HepG2 (cell line): ENCODE results near the gene KCNE4. TPM values are rescaled to one million over a fixed set of nuclear protein-coding genes. Genes with fewer than 3 reads are reported as not detected.

Experiments used
- ATAC-seq: fragments of 200-7000 bp; cut with Tn5 transposase; 3 replicates; pipeline ENCODE4 v1.9.1; 2020; ENCODE audit warnings: mild to moderate bottlenecking, moderate library complexity
- BruUV-seq: library from RNA; stranded (reverse); fragments of 400-500 nt; replicated peaks from 2 replicates; lab custom pipeline; 2021; lab: Mats Ljungman, UMichigan
- CTCF ChIA-PET: fragments of 300-600 bp; formaldehyde crosslinking; extraction: SDS; loops from one replicate; lab custom pipeline; 2021; ENCODE audit warnings: low total read pairs, inconsistent platforms, low intra/inter-chr PET ratio; lab: Yijun Ruan, JAX
- POLR2A ChIA-PET: fragments of 350-600 bp; sonication (Branson Sonifier 250); formaldehyde crosslinking; loops from one replicate; lab custom pipeline; 2020; ENCODE audit warnings: antibody characterized with exemption, inconsistent platforms; lab: Yijun Ruan, JAX
- DNase-seq: peaks from one replicate; pipeline ENCODE4 v3.0.0-alpha.2; 2015; ENCODE audit warnings: low spot score
- FAIRE-seq: peaks from 3 replicates; lab custom pipeline; 2011; peaks lifted over from hg19 to GRCh38; lab: Jason Lieb, UNC
- H2AFZ ChIP-seq: one replicate; pipeline ENCODE4 v1.6.1; 2011; ENCODE audit warnings: low read length, inconsistent platforms
- H3K27ac ChIP-seq: fragments of 300-600 bp; 3 replicates; pipeline ENCODE4 v1.8.0; 2011; ENCODE audit warnings: mixed run types, mild to moderate bottlenecking, mixed read lengths, low read length, inconsistent platforms; ENCODE audit not compliant: insufficient read depth; ENCODE audit errors: extremely low read length
- H3K27me3 ChIP-seq, 2 experiments: fragments of 200-600 bp in 1 of 2; 2 replicates in 1 of 2; 3 replicates in 1 of 2; pipeline versions ENCODE4 v1.6.0 to v1.8.0; 2011; ENCODE audit warnings: low read length in 2 of 2, mild to moderate bottlenecking in 2 of 2, moderate library complexity in 2 of 2, inconsistent platforms in 1 of 2; ENCODE audit not compliant: insufficient read depth in 2 of 2, control insufficient read depth in 1 of 2
- H3K36me3 ChIP-seq, 2 experiments: fragments of 200-600 bp in 1 of 2; replicated peaks in 1 of 2; 2 replicates in 1 of 2; 3 replicates in 1 of 2; pipeline versions ENCODE4 v1.5.1 to v1.8.0; 2011; ENCODE audit warnings: low read length in 2 of 2, inconsistent platforms in 1 of 2; ENCODE audit not compliant: insufficient read depth in 2 of 2, control insufficient read depth in 1 of 2
- H3K4me1 ChIP-seq: 2 replicates; pipeline ENCODE4 v1.5.1; 2012; ENCODE audit warnings: low read length, inconsistent platforms; ENCODE audit not compliant: insufficient read depth
- H3K4me2 ChIP-seq: 2 replicates; pipeline ENCODE4 v1.6.0; 2011; ENCODE audit warnings: low read depth, low read length, inconsistent platforms
- H3K4me3 ChIP-seq, 3 experiments: fragments of 200-600 bp in 1 of 3; sonication (generic), shearing (Covaris generic) in 1 of 3; replicated peaks in 1 of 3; 2 replicates each; pipeline ENCODE4 v1.5.1; 2011 to 2016; ENCODE audit warnings: low read length in 3 of 3, inconsistent platforms in 2 of 3, low read depth in 2 of 3, mild to moderate bottlenecking in 2 of 3, control low read depth in 1 of 3, mixed read lengths in 1 of 3; ENCODE audit not compliant: insufficient read depth in 1 of 3
- H3K79me2 ChIP-seq: one replicate; pipeline ENCODE4 v1.6.1; 2011; ENCODE audit warnings: low read length, inconsistent platforms; ENCODE audit not compliant: insufficient read depth
- H3K9ac ChIP-seq: 2 replicates; pipeline ENCODE4 v1.6.0; 2011; ENCODE audit warnings: mild to moderate bottlenecking, low read depth, low read length, inconsistent platforms; ENCODE audit not compliant: insufficient read depth
- H3K9me3 ChIP-seq: 2 replicates; pipeline ENCODE4 v1.5.1; 2012; ENCODE audit warnings: mild to moderate bottlenecking, low read length
- H4K20me1 ChIP-seq: 2 replicates; pipeline ENCODE4 v1.6.0; 2011; ENCODE audit warnings: inconsistent platforms, mild to moderate bottlenecking, low read length, moderate library complexity; ENCODE audit not compliant: insufficient read depth
- ATF3 ChIP-seq: sonication (generic); formaldehyde crosslinking; IDR thresholded peaks from 2 replicates; pipeline ENCODE4 v1.4.0; 2020; ENCODE audit warnings: missing genetic modification reagents
- ATF4 ChIP-seq, 2 experiments: fragments of 450-650 bp in 1 of 2; sonication (generic) in 1 of 2; formaldehyde crosslinking; IDR thresholded peaks; 2 replicates each; pipeline versions ENCODE4 v1.5.0 to v1.8.0; 2020 to 2022; ENCODE audit warnings: mild to moderate bottlenecking in 1 of 2, missing genetic modification reagents in 1 of 2
- ATF5 ChIP-seq: sonication (generic); formaldehyde crosslinking; IDR thresholded peaks from 2 replicates; pipeline ENCODE4 v1.4.0; 2020; ENCODE audit warnings: mild to moderate bottlenecking, low read depth, missing genetic modification reagents
- BCLAF1 ChIP-seq: fragments of 450-650 bp; IDR thresholded peaks from 2 replicates; pipeline ENCODE4 v1.6.1; 2017; ENCODE audit warnings: mild to moderate bottlenecking
- HBP1 ChIP-seq: IDR thresholded peaks from 2 replicates; pipeline ENCODE4 v1.6.1; 2016; ENCODE audit warnings: low read depth, control low read depth
- HNRNPUL1 ChIP-seq: fragments of 200-400 bp; formaldehyde crosslinking; IDR thresholded peaks from 2 replicates; pipeline ENCODE4 v1.6.1; 2017; ENCODE audit warnings: low read depth, mild to moderate bottlenecking, low read length, moderate library complexity
- HOXA7 ChIP-seq: sonication (generic); formaldehyde crosslinking; IDR thresholded peaks from 2 replicates; pipeline ENCODE4 v1.8.1; 2022; ENCODE audit warnings: mild to moderate bottlenecking, missing genetic modification reagents, moderate library complexity
- JARID2 ChIP-seq: sonication (generic); formaldehyde crosslinking; IDR thresholded peaks from 2 replicates; pipeline ENCODE4 v1.8.1; 2023; ENCODE audit warnings: missing genetic modification reagents, inconsistent platforms; ENCODE audit not compliant: insufficient replicate concordance
- RFX5 ChIP-seq: IDR thresholded peaks from 2 replicates; pipeline ENCODE4 v1.6.1; 2011; ENCODE audit warnings: low read depth, low read length, improper control_type of control experiment
- RFXAP ChIP-seq: sonication (generic); formaldehyde crosslinking; IDR thresholded peaks from 2 replicates; pipeline ENCODE4 v1.4.0; 2020; ENCODE audit warnings: missing genetic modification reagents, borderline replicate concordance
- XBP1 ChIP-seq: sonication (generic); formaldehyde crosslinking; IDR thresholded peaks from 2 replicates; pipeline ENCODE4 v1.5.0; 2020; ENCODE audit warnings: missing genetic modification reagents
- ZFY ChIP-seq: sonication (generic); formaldehyde crosslinking; IDR thresholded peaks from 2 replicates; pipeline ENCODE4 v1.4.0; 2020; ENCODE audit warnings: missing genetic modification reagents
- ZNF260 ChIP-seq: sonication (generic); formaldehyde crosslinking; IDR thresholded peaks from 2 replicates; pipeline ENCODE4 v1.4.0; 2020; ENCODE audit warnings: missing genetic modification reagents, low read depth, mild to moderate bottlenecking, borderline replicate concordance
- ZNF331 ChIP-seq: sonication (generic); formaldehyde crosslinking; IDR thresholded peaks from 2 replicates; pipeline ENCODE4 v1.4.0; 2020; ENCODE audit warnings: missing genetic modification reagents
- ZNF768 ChIP-seq: sonication (generic); formaldehyde crosslinking; IDR thresholded peaks from 2 replicates; pipeline ENCODE4 v1.4.0; 2020; ENCODE audit warnings: missing genetic modification reagents
- ZNF800 ChIP-seq: sonication (generic); formaldehyde crosslinking; IDR thresholded peaks from 2 replicates; pipeline ENCODE4 v1.4.0; 2020; ENCODE audit warnings: missing genetic modification reagents
- WGBS: methylation state at CpG from one replicate; pipeline ENCODE4 v1.1.6; 2017; ENCODE audit warnings: low lambda C conversion rate; 5-methylcytosine and 5-hydroxymethylcytosine counted together
- in situ Hi-C: cut with HindIII; loops from 2 replicates; pipeline ENCODE4 v1.10.0; 2017; ENCODE audit warnings: low pct_unique_long_range_greater_than_20kb; ENCODE audit not compliant: extremely low pct_ligation_motif_present
- intact Hi-C: fragments of 100-400 bp; cut with micrococcal nuclease; formaldehyde crosslinking; loops from one replicate; pipeline ENCODE4 v1.10.0; 2022; ENCODE audit not compliant: unreplicated experiment
- polyA plus RNA-seq, 8 experiments: library from polyadenylated mRNA; depleted of rRNA in 3 of 8; stranded (reverse) in 7 of 8; unstranded in 1 of 8; fragments of >200 nt; fragmentation: Illumina TruSeq in 4 of 8; extraction: Trizol in 4 of 8; gene quantifications; 2 replicates each; pipeline versions ENCODE4 v1.2.1 to v1.2.3, GENCODE V29; 2011 to 2016; ENCODE audit warnings: low read depth in 4 of 8, missing spikeins in 1 of 8, mixed read lengths in 1 of 8; ENCODE audit not compliant: insufficient read depth in 1 of 8
- total RNA-seq, 5 experiments: library from RNA; depleted of rRNA; stranded (reverse); fragments of >200 nt; fragmentation: Illumina TruSeq; extraction: Trizol; gene quantifications; 2 replicates each; pipeline ENCODE4 v1.2.3, GENCODE V29; 2016; ENCODE audit warnings: low read depth in 1 of 5

The KCNE4 gene
- total and polyA plus RNA-seq, 2 of the 13 experiments (the other 11 are each of a cell fraction or from before 2014, with no cell fraction given), result not detected

- Histone ChIP-seq H2AFZ (no peak overlapping the region), H3K79me2 (no peaks in the 10 kb centered on the region), H3K4me1 (no peaks in the 10 kb centered on the region), H3K4me2 (no peak overlapping the region), H3K9ac (no peak overlapping the region), H3K27ac (no peak overlapping the region), H3K36me3 (no peaks in the 10 kb centered on the region), H3K4me3 (no peak overlapping the region), H3K9me3 (no peaks in the 10 kb centered on the region), H4K20me1 (no peaks in the 10 kb centered on the region), H3K27me3 (no peaks in the 10 kb centered on the region; a peak in 2 of 5 replicates)
- no peak for DNase-seq
- no TSS peak for BruUV-seq
- in situ Hi-C loops (no loop called here), intact Hi-C loops (no loop called here)
- ATAC-seq, result no peak
- POLR2A ChIA-PET, result no interaction called here
- no peak for FAIRE-seq
- CTCF ChIA-PET, result no interaction called here
- 19% methylated on average over 3 of the region's 3 CpGs for WGBS
- TF ChIP-seq RFXAP (CRISPR knock-in tag), result no peak
- no peak for TF ChIP-seq ZNF260
- TF ChIP-seq ATF4 (CRISPR knock-in tag; IDR thresholded peaks at IDR 0.05), result no peak
- no peak for TF ChIP-seq BCLAF1
- TF ChIP-seq HNRNPUL1, result no peak
- no peak for TF ChIP-seq ATF3 (CRISPR knock-in tag)
- no peak for TF ChIP-seq RFX5
- no peak for TF ChIP-seq HBP1 (CRISPR knock-in tag)
- no peak for TF ChIP-seq ZFY (CRISPR knock-in tag)
- no peak for TF ChIP-seq XBP1 (CRISPR knock-in tag)
- no peak for TF ChIP-seq ZNF800 (CRISPR knock-in tag)
- no peak for TF ChIP-seq ZNF768 (CRISPR knock-in tag)
- TF ChIP-seq ZNF331 (CRISPR knock-in tag), result no peak
- TF ChIP-seq JARID2 (CRISPR knock-in tag), result no peak
- TF ChIP-seq HOXA7 (CRISPR knock-in tag), result no peak
- no peak for TF ChIP-seq ATF5 (CRISPR knock-in tag)
Measured at GRCh38 chr2:223019390-223019930, 32.5 kb upstream of the KCNE4 start.
